NT2/D1 (cell line): ENCODE data around the gene CTIF.

Source experiments
- DNase-seq: peaks from one replicate; pipeline ENCODE4 v3.0.0-alpha.2; 2011; ENCODE audit warnings: low read depth, low spot score
- H3K27me3 ChIP-seq: 2 replicates; pipeline ENCODE4 v1.6.0; 2011; ENCODE audit warnings: mild to moderate bottlenecking; ENCODE audit not compliant: insufficient read length, insufficient read depth
- H3K36me3 ChIP-seq: 2 replicates; pipeline ENCODE4 v1.6.1; 2011; ENCODE audit warnings: mild to moderate bottlenecking, low read length, mixed read lengths; ENCODE audit not compliant: insufficient read depth, insufficient read length
- H3K4me1 ChIP-seq: 2 replicates; pipeline ENCODE4 v1.5.1; 2011; ENCODE audit not compliant: insufficient read depth, insufficient read length
- H3K4me3 ChIP-seq: 2 replicates; pipeline ENCODE4 v1.5.1; 2011; ENCODE audit warnings: low read depth; ENCODE audit not compliant: insufficient read length
- H3K9ac ChIP-seq: 2 replicates; pipeline ENCODE4 v1.6.0; 2011; ENCODE audit warnings: low read depth; ENCODE audit not compliant: insufficient read length
- H3K9me3 ChIP-seq: 2 replicates; pipeline ENCODE4 v1.5.1; 2011; ENCODE audit warnings: mild to moderate bottlenecking, low read length; ENCODE audit not compliant: insufficient read depth
- SUZ12 ChIP-seq: IDR thresholded peaks from 2 replicates; pipeline ENCODE4 v1.6.1; 2011; ENCODE audit not compliant: insufficient read length, insufficient read depth; ENCODE audit errors: extremely low read depth
- YY1 ChIP-seq: IDR thresholded peaks from 2 replicates; pipeline ENCODE4 v1.6.1; 2011; ENCODE audit not compliant: insufficient read length, insufficient read depth
- ZNF274 ChIP-seq: IDR thresholded peaks from 2 replicates; pipeline ENCODE4 v1.6.1; 2011; ENCODE audit warnings: mild to moderate bottlenecking, low read depth, low read length

Gene CTIF

DNA sequence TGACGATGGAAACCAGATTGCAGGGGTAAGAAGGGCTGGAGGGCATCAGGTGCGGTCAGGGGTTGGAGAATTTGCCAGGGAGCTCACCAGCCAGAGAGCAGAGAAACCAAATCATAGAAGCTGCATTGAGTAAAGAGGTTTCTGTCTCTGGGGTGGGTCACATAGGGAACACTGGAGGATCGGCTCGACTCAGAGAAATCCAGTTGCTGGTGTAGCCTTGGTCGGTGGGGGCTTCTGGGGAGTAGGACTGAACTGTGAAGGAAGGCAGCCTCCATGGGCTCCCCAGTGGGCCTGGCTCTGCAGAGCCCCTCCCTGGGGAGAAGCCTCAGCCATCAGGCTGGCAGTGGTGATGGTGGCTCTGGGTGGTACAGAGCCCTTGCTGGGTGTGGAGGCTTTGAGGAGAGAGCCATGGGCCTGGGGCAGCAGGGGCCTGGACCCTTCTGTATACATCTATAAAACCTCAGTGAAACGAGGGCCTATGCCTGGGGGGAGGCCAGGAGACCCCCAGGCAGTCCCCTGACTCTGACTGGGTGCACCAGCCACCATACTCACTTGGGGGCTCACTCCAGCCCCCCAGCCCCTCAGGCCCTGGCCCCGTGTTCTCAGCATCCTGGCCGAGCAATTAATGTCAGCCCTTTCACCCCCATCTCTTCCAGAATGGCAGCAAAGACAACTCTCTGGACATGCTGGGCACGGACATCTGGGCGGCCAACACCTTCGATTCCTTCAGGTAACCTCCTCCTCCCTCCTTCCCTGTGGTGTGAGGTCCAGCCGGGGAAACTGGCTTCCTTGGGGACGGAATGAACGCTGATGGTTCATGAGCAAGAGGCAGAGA lies 124.5 kb downstream of the CTIF start:
- Histone ChIP-seq H3K27me3 (no peaks in the 10 kb centered on the region), H3K36me3 (peaks cover 31% of the 10 kb centered on the region), H3K4me3 (no peak overlapping the region), H3K4me1 (peaks cover 8% of the 10 kb centered on the region), H3K9me3 (peaks cover 20% of the 10 kb centered on the region), H3K9ac (no peak overlapping the region)
- no peak for DNase-seq
- TF ChIP-seq ZNF274 (no peak), YY1 (no peak), SUZ12 (no peak)

- H3K4me1 ChIP-seq = peaks cover 8% of the 10 kb centered on the region
- H3K9me3 ChIP-seq = peaks cover 12% of the 10 kb centered on the region
- H3K9ac ChIP-seq = no peak overlapping the region
- no peak overlapping the region for H3K4me3 ChIP-seq
- H3K27me3 ChIP-seq = no peaks in the 10 kb centered on the region
- H3K36me3 ChIP-seq = peaks cover 33% of the 10 kb centered on the region
- DNase-seq = peak; percentile 33
- TF ChIP-seq ZNF274 (no peak), SUZ12 (no peak), YY1 (no peak)
Observed at GRCh38 chr18:48663931-48664847, 125.4 kb downstream of the CTIF start.

DNA sequence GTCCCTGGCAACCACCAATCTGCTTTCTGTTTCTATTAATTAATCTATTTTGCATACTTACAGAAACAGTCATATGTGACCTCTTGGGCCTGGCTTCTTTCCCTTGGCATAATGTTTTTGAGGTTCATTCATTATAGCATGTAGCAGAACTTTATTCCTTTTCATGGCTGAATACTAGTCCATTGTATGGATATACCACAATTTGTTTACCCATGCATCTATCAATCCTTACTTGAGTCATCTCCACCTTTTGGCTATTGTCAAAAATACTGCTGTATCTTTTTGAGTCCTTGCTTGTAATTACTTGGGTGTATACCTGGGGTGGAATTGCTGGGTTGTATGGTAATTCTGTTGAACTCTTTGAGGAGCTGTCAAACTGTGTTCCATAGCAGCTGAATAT lies 126.8 kb downstream of the CTIF start:
- H3K36me3 ChIP-seq = peaks cover 41% of the 10 kb centered on the region
- no peak for TF ChIP-seq SUZ12
- no peak for DNase-seq
- no peak overlapping the region for H3K9ac ChIP-seq
- peaks cover 8% of the 10 kb centered on the region for H3K4me1 ChIP-seq
- peaks cover 13% of the 10 kb centered on the region; the same call in 1 of the 2 replicates for H3K9me3 ChIP-seq
- H3K4me3 ChIP-seq = no peak overlapping the region
- H3K27me3 ChIP-seq = no peaks in the 10 kb centered on the region

- no peak for DNase-seq
- no peak overlapping the region for H3K9ac ChIP-seq
- peaks cover 8% of the 10 kb centered on the region for H3K4me1 ChIP-seq
- H3K9me3 ChIP-seq = peaks cover 23% of the 10 kb centered on the region
- H3K36me3 ChIP-seq = peaks cover 51% of the 10 kb centered on the region
- TF ChIP-seq SUZ12 (no peak), ZNF274 (no peak)
- H3K4me3 ChIP-seq = no peak overlapping the region
- H3K27me3 ChIP-seq = no peaks in the 10 kb centered on the region
Observed at GRCh38 chr18:48666613-48667012, 127.8 kb downstream of the CTIF start.

- TF ChIP-seq ZNF274 = no peak
- TF ChIP-seq SUZ12 = no peak
- TF ChIP-seq YY1 = no peak
- no peaks in the 10 kb centered on the region for H3K27me3 ChIP-seq
- peak; percentile 20 for DNase-seq
- no peak overlapping the region for H3K4me3 ChIP-seq
- peaks cover 51% of the 10 kb centered on the region for H3K36me3 ChIP-seq
- peaks cover 5% of the 10 kb centered on the region for H3K4me1 ChIP-seq
- peaks cover 24% of the 10 kb centered on the region for H3K9me3 ChIP-seq
- no peak overlapping the region for H3K9ac ChIP-seq
Observed at GRCh38 chr18:48667276-48668254, 128.7 kb downstream of the CTIF start.

GRCh38 chr18:48668466-48669179 lies 129.8 kb downstream of the CTIF start:
- Histone ChIP-seq H3K27me3 (no peaks in the 10 kb centered on the region), H3K9ac (no peak overlapping the region), H3K36me3 (peaks cover 55% of the 10 kb centered on the region), H3K4me1 (peaks cover 3% of the 10 kb centered on the region), H3K4me3 (no peak overlapping the region), H3K9me3 (peaks cover 24% of the 10 kb centered on the region)
- DNase-seq = no peak
- TF ChIP-seq SUZ12 = no peak
- TF ChIP-seq YY1 = no peak
- no peak for TF ChIP-seq ZNF274
